ENCODE data around the gene KIF24.
"Not testable (repeated sequence)": the region's sequence is repeated elsewhere in the genome, so short reads cannot be mapped to it uniquely, and the experiment has no call there.

KIF24 gene

GRCh38 chr9:34321451-34321850, 7.6 kb downstream of the KIF24 start:
- no peak for DNase-seq

GRCh38 chr9:34318163-34318790, 10.8 kb downstream of the KIF24 start:
- DNase-seq, result no peak

GRCh38 chr9:34317436-34317835, 11.6 kb downstream of the KIF24 start:
- DNase-seq, result no peak

GRCh38 chr9:34311499-34312185, 17.4 kb downstream of the KIF24 start:
- no peak for DNase-seq

- peak; percentile 70 for DNase-seq
These were observed 18.9 kb downstream of the KIF24 start for GRCh38 chr9:34310215-34310614.

- not testable (repeated sequence) for DNase-seq
These were observed 20.8 kb downstream of the KIF24 start for GRCh38 chr9:34308316-34308715.

GRCh38 chr9:34301064-34301463, 28.0 kb downstream of the KIF24 start:
- DNase-seq, result not testable (repeated sequence)

- no peak for DNase-seq
These were observed 36.5 kb downstream of the KIF24 start for GRCh38 chr9:34292552-34292951.

- no peak for DNase-seq
These were observed 37.6 kb downstream of the KIF24 start for GRCh38 chr9:34291423-34291822.

- DNase-seq, result no peak
These were observed 38.0 kb downstream of the KIF24 start for GRCh38 chr9:34291023-34291422.

GRCh38 chr9:34289159-34289558, 39.9 kb downstream of the KIF24 start:
- no peak for DNase-seq

GRCh38 chr9:34282096-34282495, 47.0 kb downstream of the KIF24 start:
- DNase-seq, result no peak

GRCh38 chr9:34279411-34279810, 49.7 kb downstream of the KIF24 start:
- peak; percentile 81 for DNase-seq
